Measurements from ENCODE around the gene PTPRN2. TPM values are rescaled to one million over a fixed set of nuclear protein-coding genes. Genes with fewer than 3 reads are reported as not detected.

PTPRN2 gene
- total and polyA plus RNA-seq, 2 donors (not counting 3 experiments of a cell fraction or from before 2014, with no cell fraction given): 0.62 to 0.88 TPM

DNA sequence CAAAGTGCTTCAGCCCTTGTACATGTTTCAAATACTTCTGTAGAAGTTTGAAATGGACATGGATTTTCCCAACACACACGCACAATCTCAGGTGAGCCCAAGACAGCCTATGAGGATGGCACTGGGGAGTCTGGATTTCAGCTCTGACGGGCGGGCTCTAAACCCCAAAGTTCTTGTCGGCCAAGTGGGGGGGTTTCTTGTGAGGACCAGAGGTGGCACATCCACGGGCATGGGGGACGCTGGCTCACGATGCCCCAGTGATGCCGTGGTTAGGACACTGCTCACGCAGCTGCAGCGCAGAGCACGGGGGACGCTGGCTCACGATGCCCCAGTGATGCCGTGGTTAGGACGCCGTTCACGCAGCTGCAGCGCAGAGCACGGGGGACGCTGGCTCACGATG is 970.7 kb downstream of the PTPRN2 start:
- Histone ChIP-seq H3K27ac (ENCODE audit: insufficient read depth, low read depth, low read length) (no peak overlapping the region), H3K36me3 (ENCODE audit: control insufficient read depth in 2 of 2, extremely low read depth in 1 of 2, insufficient read depth in 2 of 2, low read length in 2 of 2) (no peaks in the 10 kb centered on the region), H3K27me3 (ENCODE audit: control insufficient read depth in 2 of 2, insufficient read depth in 2 of 2, low read length in 2 of 2) (peaks cover 0 to 4% of the 10 kb centered on the region in 2 experiments), H3K9me1 (replicated peaks; ENCODE audit: control insufficient read depth, extremely low read depth, insufficient read depth, low read length) (no peaks in the 10 kb centered on the region), H3K9me3 (replicated peaks; ENCODE audit: control insufficient read depth, insufficient read depth, low read length) (no peaks in the 10 kb centered on the region), H3K4me1 (ENCODE audit: control insufficient read depth, extremely low read depth, insufficient read depth, low read length) (no peaks in the 10 kb centered on the region), H2AFZ (ENCODE audit: low read depth, low read length) (no peak overlapping the region), H3K9ac (replicated peaks; ENCODE audit: extremely low read depth, insufficient read depth, low read length) (no peak overlapping the region), H3K4me3 (replicated peaks in 1 of 3; ENCODE audit: insufficient read depth in 1 of 3, low read depth in 1 of 3, low read length in 3 of 3) (no peak overlapping the region), H3K4me2 (ENCODE audit: insufficient read depth, low read length) (no peak overlapping the region), H3K79me2 (ENCODE audit: control insufficient read depth, insufficient read depth, low read length) (no peaks in the 10 kb centered on the region), H4K20me1 (replicated peaks; ENCODE audit: control insufficient read depth, extremely low read depth, insufficient read depth, low read length) (no peaks in the 10 kb centered on the region)
- POLR2A ChIA-PET: no interaction called here
- CTCF ChIA-PET: no interaction called here
- TF ChIP-seq FOS (IDR thresholded peaks at IDR 0.05; ENCODE audit: borderline replicate concordance, insufficient read depth, low read length): no peak
- TF ChIP-seq EZH2 (IDR thresholded peaks at IDR 0.05; ENCODE audit: borderline replicate concordance, low read depth, low read length, severe bottlenecking): no peak
- no peak for TF ChIP-seq MYC (IDR thresholded peaks at IDR 0.05; ENCODE audit: low read depth, low read length)
- TF ChIP-seq POLR2AphosphoS5 (IDR thresholded peaks at IDR 0.05; ENCODE audit: insufficient read depth, low read depth, low read length): no peak
- TF ChIP-seq POLR2A (IDR thresholded peaks at IDR 0.05; ENCODE audit: low read depth, low read length): no peak
- TF ChIP-seq, protein P1, sequence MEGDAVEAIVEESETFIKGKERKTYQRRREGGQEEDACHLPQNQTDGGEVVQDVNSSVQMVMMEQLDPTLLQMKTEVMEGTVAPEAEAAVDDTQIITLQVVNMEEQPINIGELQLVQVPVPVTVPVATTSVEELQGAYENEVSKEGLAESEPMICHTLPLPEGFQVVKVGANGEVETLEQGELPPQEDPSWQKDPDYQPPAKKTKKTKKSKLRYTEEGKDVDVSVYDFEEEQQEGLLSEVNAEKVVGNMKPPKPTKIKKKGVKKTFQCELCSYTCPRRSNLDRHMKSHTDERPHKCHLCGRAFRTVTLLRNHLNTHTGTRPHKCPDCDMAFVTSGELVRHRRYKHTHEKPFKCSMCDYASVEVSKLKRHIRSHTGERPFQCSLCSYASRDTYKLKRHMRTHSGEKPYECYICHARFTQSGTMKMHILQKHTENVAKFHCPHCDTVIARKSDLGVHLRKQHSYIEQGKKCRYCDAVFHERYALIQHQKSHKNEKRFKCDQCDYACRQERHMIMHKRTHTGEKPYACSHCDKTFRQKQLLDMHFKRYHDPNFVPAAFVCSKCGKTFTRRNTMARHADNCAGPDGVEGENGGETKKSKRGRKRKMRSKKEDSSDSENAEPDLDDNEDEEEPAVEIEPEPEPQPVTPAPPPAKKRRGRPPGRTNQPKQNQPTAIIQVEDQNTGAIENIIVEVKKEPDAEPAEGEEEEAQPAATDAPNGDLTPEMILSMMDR (IDR thresholded peaks at IDR 0.05; ENCODE audit: extremely low read depth in 1 of 2, insufficient read depth in 1 of 2, low read depth in 1 of 2, low read length in 2 of 2): no peak
- no peak for TF ChIP-seq GATA2 (IDR thresholded peaks at IDR 0.05; ENCODE audit: insufficient read depth, insufficient read length, low read depth, low read length)
- TF ChIP-seq JUN (IDR thresholded peaks at IDR 0.05; ENCODE audit: borderline replicate concordance, insufficient read depth, insufficient read length, low read depth): no peak
- TF ChIP-seq, protein P2, sequence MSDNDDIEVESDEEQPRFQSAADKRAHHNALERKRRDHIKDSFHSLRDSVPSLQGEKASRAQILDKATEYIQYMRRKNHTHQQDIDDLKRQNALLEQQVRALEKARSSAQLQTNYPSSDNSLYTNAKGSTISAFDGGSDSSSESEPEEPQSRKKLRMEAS (IDR thresholded peaks at IDR 0.05; ENCODE audit: insufficient read depth, insufficient read length): no peak
- no TSS peak for BruUV-seq (replicated peaks)
- dilution Hi-C loops (cut with MboI; ENCODE audit: extremely low pct_ligation_motif_present, low sequenced_read_pairs): no loop called here
- FAIRE-seq: no peak
- intact Hi-C loops (cut with micrococcal nuclease): no loop called here
- DNase-seq (ENCODE audit: low read depth, low spot score): no peak

Measured in endothelial cell of umbilical vein (primary cell).